ENCODE results near the gene RPAP3. TPM values are rescaled to one million over a fixed set of nuclear protein-coding genes. Genes with fewer than 3 reads are reported as not detected.

RPAP3 gene
- total RNA-seq, 3 donors from 2014 or later, result 11.4 to 25.0 (median 18.7) TPM

GRCh38 chr12:47715877-47716548 lies 10.2 kb upstream of the RPAP3 start:
- H3K4me1 ChIP-seq, result peaks cover 26 to 32% of the 10 kb centered on the region in 2 donors
- peak overlapping the region; percentile 83 to 98 for H3K27ac ChIP-seq
- H3K27me3 ChIP-seq, result no peaks in the 10 kb centered on the region
- H3K36me3 ChIP-seq, result no peaks in the 10 kb centered on the region
- DNase-seq (ENCODE audit: low spot score in 2 of 2), result no peak
- peak overlapping the region in 2 of 3 donors; percentile 1 to 39 for H3K4me3 ChIP-seq
- TF ChIP-seq POLR2AphosphoS5 (IDR thresholded peaks at IDR 0.05) (no peak), POLR2A (IDR thresholded peaks at IDR 0.05) (no peak)
- TF ChIP-seq, protein P1, sequence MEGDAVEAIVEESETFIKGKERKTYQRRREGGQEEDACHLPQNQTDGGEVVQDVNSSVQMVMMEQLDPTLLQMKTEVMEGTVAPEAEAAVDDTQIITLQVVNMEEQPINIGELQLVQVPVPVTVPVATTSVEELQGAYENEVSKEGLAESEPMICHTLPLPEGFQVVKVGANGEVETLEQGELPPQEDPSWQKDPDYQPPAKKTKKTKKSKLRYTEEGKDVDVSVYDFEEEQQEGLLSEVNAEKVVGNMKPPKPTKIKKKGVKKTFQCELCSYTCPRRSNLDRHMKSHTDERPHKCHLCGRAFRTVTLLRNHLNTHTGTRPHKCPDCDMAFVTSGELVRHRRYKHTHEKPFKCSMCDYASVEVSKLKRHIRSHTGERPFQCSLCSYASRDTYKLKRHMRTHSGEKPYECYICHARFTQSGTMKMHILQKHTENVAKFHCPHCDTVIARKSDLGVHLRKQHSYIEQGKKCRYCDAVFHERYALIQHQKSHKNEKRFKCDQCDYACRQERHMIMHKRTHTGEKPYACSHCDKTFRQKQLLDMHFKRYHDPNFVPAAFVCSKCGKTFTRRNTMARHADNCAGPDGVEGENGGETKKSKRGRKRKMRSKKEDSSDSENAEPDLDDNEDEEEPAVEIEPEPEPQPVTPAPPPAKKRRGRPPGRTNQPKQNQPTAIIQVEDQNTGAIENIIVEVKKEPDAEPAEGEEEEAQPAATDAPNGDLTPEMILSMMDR (IDR thresholded peaks at IDR 0.05), result no peak
- H3K9me3 ChIP-seq, result no peaks in the 10 kb centered on the region
- intact Hi-C loops (cut with DNase I; ENCODE audit: low total_unique reads), result no loop called here

GRCh38 chr12:47715393-47715876 lies 9.6 kb upstream of the RPAP3 start:
- intact Hi-C loops (cut with DNase I; ENCODE audit: low total_unique reads), result no loop called here
- DNase-seq (ENCODE audit: low spot score in 2 of 2), result peak; percentile 81 to 93
- H3K4me1 ChIP-seq, result peaks cover 26 to 32% of the 10 kb centered on the region in 2 donors
- H3K4me3 ChIP-seq, result peak overlapping the region in 2 of 3 donors; percentile 1 to 39
- no peak for TF ChIP-seq POLR2A (IDR thresholded peaks at IDR 0.05)
- TF ChIP-seq, protein P1 (IDR thresholded peaks at IDR 0.05), result peak; percentile 91 to 95 (median 94)
- peak; percentile 62 to 84 (median 70) for TF ChIP-seq POLR2AphosphoS5 (IDR thresholded peaks at IDR 0.05)
- peak overlapping the region; percentile 83 to 98 for H3K27ac ChIP-seq
- H3K27me3 ChIP-seq, result no peaks in the 10 kb centered on the region
- no peaks in the 10 kb centered on the region for H3K9me3 ChIP-seq
- H3K36me3 ChIP-seq, result no peaks in the 10 kb centered on the region

DNA sequence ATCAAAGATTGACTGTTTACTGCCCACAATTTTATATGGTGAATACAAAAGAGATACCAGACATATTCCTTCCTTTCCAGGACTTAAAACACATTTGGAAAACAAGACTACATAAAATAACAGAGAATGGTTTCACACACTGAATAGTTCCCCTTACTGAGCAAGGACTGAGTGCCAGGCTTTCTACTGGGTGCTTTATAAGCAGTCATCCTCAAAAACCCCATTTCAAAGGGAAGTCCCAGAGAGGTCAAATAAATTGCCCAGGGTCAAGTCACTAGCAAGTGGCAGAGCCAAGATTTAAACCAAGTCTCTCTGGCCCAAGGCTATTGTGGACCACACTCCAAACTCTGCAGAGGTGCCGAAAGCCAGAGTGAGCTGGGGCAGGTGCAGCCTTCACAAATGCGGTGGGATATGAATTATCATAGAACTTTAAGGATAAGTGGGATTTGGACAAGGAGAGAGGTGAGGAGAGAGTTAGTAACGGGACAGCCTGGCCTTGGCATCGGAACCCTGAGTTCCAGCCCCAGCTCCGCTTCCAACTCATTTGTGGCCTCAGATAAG lies 9.1 kb upstream of the RPAP3 start:
- Histone ChIP-seq H3K9me3 (no peaks in the 10 kb centered on the region), H3K27ac (peak overlapping the region; percentile 83 to 98), H3K27me3 (no peaks in the 10 kb centered on the region), H3K36me3 (no peaks in the 10 kb centered on the region), H3K4me3 (peak overlapping the region in 1 of 3 donors; percentile 39), H3K4me1 (peaks cover 26 to 32% of the 10 kb centered on the region in 2 donors)
- intact Hi-C loops (cut with DNase I; ENCODE audit: low total_unique reads), result no loop called here
- TF ChIP-seq POLR2A (IDR thresholded peaks at IDR 0.05) (no peak), POLR2AphosphoS5 (IDR thresholded peaks at IDR 0.05) (no peak)
- TF ChIP-seq, protein P1 (IDR thresholded peaks at IDR 0.05), result no peak
- no peak for DNase-seq (ENCODE audit: low spot score in 2 of 2)

GRCh38 chr12:47712171-47712570 lies 6.3 kb upstream of the RPAP3 start:
- Histone ChIP-seq H3K27me3 (no peaks in the 10 kb centered on the region), H3K9me3 (no peaks in the 10 kb centered on the region), H3K4me1 (peaks cover 20 to 26% of the 10 kb centered on the region in 2 donors), H3K4me3 (no peak overlapping the region), H3K36me3 (no peaks in the 10 kb centered on the region), H3K27ac (no peak overlapping the region)
- intact Hi-C loops (cut with DNase I; ENCODE audit: low total_unique reads), result no loop called here
- DNase-seq (ENCODE audit: low spot score in 2 of 2), result no peak
- TF ChIP-seq POLR2AphosphoS5 (IDR thresholded peaks at IDR 0.05) (no peak), POLR2A (IDR thresholded peaks at IDR 0.05) (no peak)
- TF ChIP-seq, protein P1 (IDR thresholded peaks at IDR 0.05), result no peak

DNA sequence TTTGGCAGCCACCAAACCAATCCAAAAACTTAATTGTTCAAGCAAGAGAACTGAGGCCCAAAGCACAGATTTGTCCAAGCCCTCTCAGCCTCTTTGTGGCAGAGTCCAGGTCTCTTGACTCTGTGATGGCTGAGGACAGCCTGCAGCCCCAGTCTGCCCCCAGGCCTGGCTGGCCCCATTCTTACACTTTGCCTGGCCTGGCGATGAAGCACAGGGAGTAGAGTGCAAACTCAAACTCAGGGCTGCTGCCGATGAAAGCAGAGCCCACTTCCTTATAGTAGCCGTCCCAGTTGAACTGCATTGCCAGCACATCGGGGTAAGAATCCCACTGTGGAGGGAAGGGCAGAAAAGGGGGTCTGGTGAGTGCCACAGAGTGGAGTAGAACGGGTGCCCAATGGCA lies 5.6 kb upstream of the RPAP3 start:
- Histone ChIP-seq H3K27me3 (no peaks in the 10 kb centered on the region), H3K36me3 (no peaks in the 10 kb centered on the region), H3K4me3 (no peak overlapping the region), H3K9me3 (no peaks in the 10 kb centered on the region), H3K4me1 (peaks cover 15 to 19% of the 10 kb centered on the region in 2 donors), H3K27ac (no peak overlapping the region)
- DNase-seq (ENCODE audit: low spot score in 2 of 2), result no peak
- TF ChIP-seq, protein P1 (IDR thresholded peaks at IDR 0.05), result no peak
- TF ChIP-seq POLR2A (IDR thresholded peaks at IDR 0.05), result no peak
- TF ChIP-seq POLR2AphosphoS5 (IDR thresholded peaks at IDR 0.05), result no peak
- intact Hi-C loops (cut with DNase I; ENCODE audit: low total_unique reads), result no loop called here
